ENCODE results near the gene SIM1.

Gene SIM1

GRCh38 chr6:100353276-100354015 lies 111.3 kb downstream of the SIM1 start:
- DNase-seq (ENCODE audit: low spot score): peak; percentile 50

DNA sequence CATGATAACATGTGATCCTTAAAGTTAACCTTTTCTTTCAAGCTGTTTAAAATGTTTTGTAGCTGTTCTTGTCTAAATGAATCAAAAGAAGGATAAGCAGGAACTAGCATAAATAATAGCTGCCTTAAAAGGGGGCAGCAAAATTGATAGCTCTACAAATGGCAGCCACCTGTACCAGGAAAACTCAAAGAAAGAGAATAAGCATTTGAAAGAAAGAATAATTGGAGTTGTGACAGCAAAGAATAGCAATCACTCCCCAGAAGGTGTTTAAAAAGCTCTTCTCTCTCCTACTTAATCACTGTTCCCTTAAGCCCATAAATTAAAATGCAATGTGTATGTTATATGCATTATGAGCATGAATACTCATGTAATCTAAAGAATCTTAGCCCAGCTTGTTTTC lies 114.6 kb downstream of the SIM1 start:
- no peak for DNase-seq (ENCODE audit: low spot score)

- no peak for DNase-seq (ENCODE audit: low spot score)
Measured at GRCh38 chr6:100349366-100349765, 115.4 kb downstream of the SIM1 start.

- DNase-seq (ENCODE audit: low spot score): peak; percentile 69
Measured at GRCh38 chr6:100347901-100348550, 116.7 kb downstream of the SIM1 start.

GRCh38 chr6:100346828-100347227 lies 117.9 kb downstream of the SIM1 start:
- DNase-seq (ENCODE audit: low spot score): peak; percentile 45

DNA sequence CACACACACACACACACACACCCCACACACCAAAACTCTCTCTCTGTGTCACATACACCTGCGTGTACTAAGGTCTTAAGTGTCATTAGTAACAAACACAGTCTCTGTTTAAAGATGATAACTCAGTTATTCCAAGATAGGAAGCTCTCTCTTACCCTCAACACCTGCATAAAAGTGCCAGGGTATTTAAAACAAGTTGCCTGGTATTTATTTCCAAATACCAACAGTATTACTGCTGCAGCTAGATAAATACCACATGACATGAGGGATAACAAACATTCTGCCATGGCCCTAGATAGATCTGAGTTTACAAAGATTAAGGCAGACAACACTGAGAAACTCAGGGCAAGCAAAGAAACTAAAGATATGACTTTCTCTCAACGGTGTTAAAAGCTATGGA lies 118.5 kb downstream of the SIM1 start:
- DNase-seq (ENCODE audit: low spot score): peak; percentile 21

GRCh38 chr6:100344761-100345160 lies 120.0 kb downstream of the SIM1 start:
- DNase-seq (ENCODE audit: low spot score): peak; percentile 36

- no peak for DNase-seq (ENCODE audit: low spot score)
Measured at GRCh38 chr6:100344321-100344720, 120.4 kb downstream of the SIM1 start.

GRCh38 chr6:100343316-100344077 lies 121.2 kb downstream of the SIM1 start:
- peak; percentile 25 for DNase-seq (ENCODE audit: low spot score)

- peak; percentile 72 for DNase-seq (ENCODE audit: low spot score)
Measured at GRCh38 chr6:100342830-100343229, 121.9 kb downstream of the SIM1 start.

DNA sequence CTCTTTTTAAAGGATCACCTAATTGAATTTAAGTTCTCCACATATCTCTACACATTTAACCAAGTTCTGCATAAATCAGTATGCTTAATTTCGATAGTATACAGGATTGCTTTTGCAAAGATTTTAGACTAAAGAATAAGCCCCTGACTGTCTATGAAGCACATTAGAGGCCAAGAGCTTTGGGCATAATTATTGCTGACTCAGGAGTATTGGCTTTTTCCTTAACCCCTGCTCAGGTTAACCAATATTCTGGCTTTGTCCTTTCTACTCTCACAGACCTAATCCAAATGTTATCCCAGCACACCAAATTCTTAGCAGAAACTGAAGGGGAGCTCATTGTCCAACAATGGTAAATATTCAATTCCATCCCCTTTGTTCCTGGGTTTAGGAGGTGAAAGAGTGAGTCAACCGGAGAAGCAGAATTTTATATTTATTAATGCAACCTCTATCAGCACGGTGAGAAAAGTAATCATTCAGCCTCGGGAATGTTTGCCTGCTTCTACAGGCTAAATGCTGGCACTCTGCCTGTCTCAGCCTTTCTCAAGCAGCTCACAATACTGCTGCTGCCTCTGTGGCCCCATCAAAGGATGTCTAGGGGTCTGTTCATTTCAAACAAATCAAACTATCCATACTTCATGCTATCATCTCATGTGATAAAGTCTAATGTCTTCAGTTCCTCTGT lies 125.0 kb downstream of the SIM1 start:
- no peak for DNase-seq (ENCODE audit: low spot score)

DNA sequence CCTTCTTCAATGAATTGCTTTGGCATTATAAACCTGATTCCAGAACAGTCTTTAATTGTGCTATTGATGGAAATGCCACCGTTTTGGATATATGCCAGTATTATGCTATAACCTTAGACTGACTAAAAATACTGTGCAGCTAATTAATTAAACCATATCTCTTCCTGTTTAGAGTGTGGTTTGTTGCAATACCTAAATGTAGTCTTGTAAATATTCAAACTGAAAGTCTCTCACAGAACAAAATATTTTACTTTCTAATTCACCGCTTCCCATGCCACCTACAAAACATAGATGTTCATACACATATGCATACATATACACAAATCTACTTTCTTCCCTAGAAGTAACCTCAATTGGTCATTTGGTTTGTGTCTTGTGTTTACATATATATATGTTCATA lies 126.6 kb downstream of the SIM1 start:
- DNase-seq (ENCODE audit: low spot score): no peak

GRCh38 chr6:100336876-100337275 lies 127.8 kb downstream of the SIM1 start:
- no peak for DNase-seq (ENCODE audit: low spot score)

DNA sequence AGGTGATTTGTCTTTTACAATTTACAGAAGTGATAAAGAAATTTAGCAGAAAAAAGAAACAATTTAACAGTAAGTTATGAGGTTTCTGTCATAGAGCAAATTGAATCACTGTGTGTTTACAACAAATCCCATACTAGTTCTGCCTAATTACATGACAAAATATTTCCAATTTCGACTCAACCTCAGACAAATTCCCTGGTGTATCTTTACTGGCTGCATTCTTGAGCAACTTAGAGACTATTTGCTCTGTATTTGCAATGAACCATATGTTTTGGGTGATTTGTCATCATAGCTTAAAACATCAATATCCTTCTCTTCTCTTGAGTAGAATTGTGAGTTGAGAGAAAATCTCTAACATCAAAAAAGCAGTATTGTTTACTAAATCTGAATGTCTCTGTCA lies 128.7 kb downstream of the SIM1 start:
- DNase-seq (ENCODE audit: low spot score): no peak
